Esophagus muscularis mucosa (tissue), 4 donors: ENCODE measurements around the gene CLCF1. TPM values are rescaled to one million over a fixed set of nuclear protein-coding genes. Genes with fewer than 3 reads are reported as not detected.

Source experiments
- DNase-seq: peaks from one replicate; pipeline ENCODE4 v3.0.0-alpha.2; 2017; ENCODE audit errors: extremely low spot score
- H3K27ac ChIP-seq, 4 donors: fragments of 200-600 bp; sonication (generic); replicated peaks in 1 of 4; 1 replicate in 3 of 4; 2 replicates in 1 of 4; pipeline ENCODE4 v1.5.1; 2016 to 2019; ENCODE audit warnings: mild to moderate bottlenecking in 1 of 4
- H3K27me3 ChIP-seq, 4 donors: fragments of 200-600 bp; sonication (generic); one replicate each; pipeline versions ENCODE4 v1.5.1 to v1.6.0; 2016 to 2019
- H3K36me3 ChIP-seq, 4 donors: fragments of 200-600 bp; sonication (generic); one replicate each; pipeline ENCODE4 v1.5.1; 2016 to 2019
- H3K4me1 ChIP-seq, 4 donors: fragments of 200-600 bp; sonication (generic); one replicate each; pipeline ENCODE4 v1.5.1; 2016 to 2019
- H3K4me3 ChIP-seq, 4 donors: fragments of 200-600 bp; sonication (generic); 1 replicate in 2 of 4; 2 replicates in 2 of 4; pipeline ENCODE4 v1.5.1; 2016 to 2019; ENCODE audit warnings: mild to moderate bottlenecking in 4 of 4, moderate library complexity in 1 of 4
- H3K9me3 ChIP-seq, 4 donors: fragments of 200-600 bp; sonication (generic); 1 replicate in 3 of 4; 2 replicates in 1 of 4; pipeline ENCODE4 v1.5.1; 2016 to 2019
- CTCF ChIP-seq, 3 experiments: fragments of 200-600 bp in 2 of 3; fragments of 450-650 bp in 1 of 3; sonication (generic) in 2 of 3; IDR thresholded peaks; one replicate each; pipeline ENCODE4 v1.5.1; 2017 to 2019; ENCODE audit warnings: antibody characterized with exemption in 3 of 3, mild to moderate bottlenecking in 2 of 3, moderate library complexity in 1 of 3
- EP300 ChIP-seq: sonication (generic); formaldehyde crosslinking; IDR thresholded peaks from one replicate; pipeline ENCODE4 v1.6.1; 2017; ENCODE audit warnings: antibody characterized with exemption
- POLR2A ChIP-seq: fragments of 450-650 bp; IDR thresholded peaks from one replicate; pipeline ENCODE4 v1.6.1; 2017; ENCODE audit warnings: antibody characterized with exemption, moderate library complexity, mild to moderate bottlenecking, low read depth
- POLR2AphosphoS5 ChIP-seq, 2 donors: sonication (generic); formaldehyde crosslinking; IDR thresholded peaks; one replicate each; pipeline ENCODE4 v1.6.1; 2017; ENCODE audit warnings: antibody characterized with exemption in 2 of 2
- WGBS: methylation state at CpG from one replicate; pipeline ENCODE4 v1.1.5; 2018; 5-methylcytosine and 5-hydroxymethylcytosine counted together
- intact Hi-C: fragments of 100-400 bp; cut with DNase I; formaldehyde crosslinking; loops from one replicate; pipeline ENCODE4 v1.15.1; 2023
- total RNA-seq, 4 donors: library from RNA; depleted of rRNA; stranded (reverse); fragments of >200 nt; gene quantifications; one replicate each; pipeline versions ENCODE4 v1.1.0 to v1.2.1, GENCODE V29; 2016

CLCF1 gene
- total RNA-seq, 4 donors from 2014 or later, result 8.3 to 28.3 (median 11.8) TPM

GRCh38 chr11:67408437-67409200 lies 35.2 kb upstream of the CLCF1 start:
- Histone ChIP-seq H3K27me3 (peaks cover 0 to 90% (median 10%) of the 10 kb centered on the region in 4 donors), H3K9me3 (no peaks in the 10 kb centered on the region), H3K4me1 (peaks cover 0 to 23% (median 12%) of the 10 kb centered on the region in 4 donors), H3K4me3 (no peak overlapping the region), H3K27ac (no peak overlapping the region), H3K36me3 (no peaks in the 10 kb centered on the region)
- TF ChIP-seq POLR2A (no peak), POLR2AphosphoS5 (IDR thresholded peaks at IDR 0.05) (no peak), CTCF (IDR thresholded peaks at IDR 0.05) (no peak), EP300 (no peak)
- WGBS, result 76% methylated on average over 6 of the region's 18 CpGs
- intact Hi-C loops, result no loop called here
- DNase-seq, result no peak

- H3K4me3 ChIP-seq, result no peak overlapping the region
- no peak overlapping the region for H3K27ac ChIP-seq
- peaks cover 0 to 26% (median 17%) of the 10 kb centered on the region in 4 donors for H3K4me1 ChIP-seq
- WGBS, result 54% methylated on average over 10 of the region's 12 CpGs
- TF ChIP-seq EP300 (no peak), POLR2AphosphoS5 (IDR thresholded peaks at IDR 0.05) (no peak), POLR2A (no peak), CTCF (IDR thresholded peaks at IDR 0.05) (no peak)
- peaks cover 0 to 96% (median 10%) of the 10 kb centered on the region in 4 donors for H3K27me3 ChIP-seq
- no peaks in the 10 kb centered on the region for H3K9me3 ChIP-seq
- intact Hi-C loops, result no loop called here
- DNase-seq, result no peak
- no peaks in the 10 kb centered on the region for H3K36me3 ChIP-seq
Observed at GRCh38 chr11:67407688-67408163, 34.3 kb upstream of the CLCF1 start.

- no peaks in the 10 kb centered on the region for H3K36me3 ChIP-seq
- peaks cover 4 to 29% (median 22%) of the 10 kb centered on the region in 4 donors for H3K4me1 ChIP-seq
- peaks cover 0 to 92% (median 10%) of the 10 kb centered on the region in 4 donors for H3K27me3 ChIP-seq
- TF ChIP-seq EP300, result no peak
- no peak for TF ChIP-seq POLR2AphosphoS5 (IDR thresholded peaks at IDR 0.05)
- TF ChIP-seq POLR2A, result no peak
- no peak for TF ChIP-seq CTCF (IDR thresholded peaks at IDR 0.05)
- H3K27ac ChIP-seq, result no peak overlapping the region
- WGBS, result 49% methylated on average over 9 of the region's 12 CpGs
- intact Hi-C loops, result no loop called here
- H3K4me3 ChIP-seq, result no peak overlapping the region
- DNase-seq, result no peak
- no peaks in the 10 kb centered on the region for H3K9me3 ChIP-seq
Observed at GRCh38 chr11:67406969-67407687, 33.7 kb upstream of the CLCF1 start.

- intact Hi-C loops, result no loop called here
- no peak overlapping the region for H3K4me3 ChIP-seq
- WGBS, result 77% methylated on average over 14 of the region's 18 CpGs
- H3K27me3 ChIP-seq, result peaks cover 0 to 85% (median 10%) of the 10 kb centered on the region in 4 donors
- TF ChIP-seq POLR2A (no peak), EP300 (no peak), CTCF (IDR thresholded peaks at IDR 0.05) (no peak), POLR2AphosphoS5 (IDR thresholded peaks at IDR 0.05) (no peak)
- no peak overlapping the region for H3K27ac ChIP-seq
- H3K36me3 ChIP-seq, result no peaks in the 10 kb centered on the region
- H3K9me3 ChIP-seq, result no peaks in the 10 kb centered on the region
- no peak for DNase-seq
- peaks cover 6 to 32% (median 25%) of the 10 kb centered on the region in 4 donors for H3K4me1 ChIP-seq
Observed at GRCh38 chr11:67406420-67406968, 33.1 kb upstream of the CLCF1 start.
